Gastroesophageal sphincter (tissue), 4 donors: ENCODE data around the gene DCUN1D4. TPM values are rescaled to one million over a fixed set of nuclear protein-coding genes. Genes with fewer than 3 reads are reported as not detected.
A peak's percentile ranks its signal among the peaks of the same experiment; 100 is the strongest.

Experiments used
- ATAC-seq: fragments of 150-250 bp; one replicate; pipeline ENCODE4 v1.9.1; 2016; ENCODE audit warnings: mild to moderate bottlenecking, moderate library complexity
- H3K27ac ChIP-seq, 4 donors: fragments of 200-600 bp; sonication (generic) in 3 of 4; 1 replicate in 3 of 4; 2 replicates in 1 of 4; pipeline ENCODE4 v1.5.1; 2016 to 2019
- H3K27me3 ChIP-seq: fragments of 200-600 bp; sonication (generic); one replicate; pipeline ENCODE4 v1.5.1; 2019
- H3K36me3 ChIP-seq, 2 donors: fragments of 200-600 bp; sonication (generic); one replicate each; pipeline ENCODE4 v1.5.1; 2019; ENCODE audit warnings: control low read depth in 1 of 2
- H3K4me1 ChIP-seq, 3 donors: fragments of 200-600 bp; sonication (generic); 1 replicate in 2 of 3; 2 replicates in 1 of 3; pipeline ENCODE4 v1.5.1; 2016 to 2019; ENCODE audit warnings: control low read depth in 2 of 3
- H3K4me3 ChIP-seq, 2 donors: fragments of 200-600 bp; sonication (generic); one replicate each; pipeline ENCODE4 v1.5.1; 2019; ENCODE audit warnings: mild to moderate bottlenecking in 1 of 2, moderate library complexity in 1 of 2
- H3K9me3 ChIP-seq, 3 donors: fragments of 200-600 bp; sonication (generic); one replicate each; pipeline ENCODE4 v1.5.1; 2017 to 2019; ENCODE audit warnings: control low read depth in 2 of 3
- EP300 ChIP-seq: sonication (generic); formaldehyde crosslinking; IDR thresholded peaks from one replicate; pipeline ENCODE4 v1.6.1; 2017; ENCODE audit warnings: antibody characterized with exemption, mild to moderate bottlenecking
- POLR2A ChIP-seq, 2 donors: fragments of 450-650 bp; IDR thresholded peaks; one replicate each; pipeline ENCODE4 v1.6.1; 2017; ENCODE audit warnings: antibody characterized with exemption in 2 of 2, mild to moderate bottlenecking in 2 of 2, moderate library complexity in 1 of 2
- POLR2AphosphoS5 ChIP-seq: sonication (generic); formaldehyde crosslinking; IDR thresholded peaks from one replicate; pipeline ENCODE4 v1.6.1; 2017; ENCODE audit warnings: antibody characterized with exemption
- WGBS, 2 donors: methylation state at CpG; one replicate each; pipeline ENCODE4 v1.1.5; 2018; ENCODE audit warnings: low coverage in 1 of 2; 5-methylcytosine and 5-hydroxymethylcytosine counted together
- total RNA-seq, 4 donors: library from RNA; depleted of rRNA; stranded (reverse); fragments of >200 nt; gene quantifications; one replicate each; pipeline ENCODE4 v1.1.0, GENCODE V29; 2016
- TF ChIP-seq, protein P1 (sequence below), 4 experiments: fragments of 200-600 bp in 2 of 4; fragments of 450-650 bp in 2 of 4; sonication (generic) in 1 of 4; IDR thresholded peaks; one replicate each; pipeline ENCODE4 v1.5.1; 2017 to 2019; ENCODE audit warnings: antibody characterized with exemption in 4 of 4, mild to moderate bottlenecking in 2 of 4, moderate library complexity in 2 of 4

The DCUN1D4 gene
- total RNA-seq, 4 donors from 2014 or later, result 48.9 to 81.9 (median 51.0) TPM

DNA sequence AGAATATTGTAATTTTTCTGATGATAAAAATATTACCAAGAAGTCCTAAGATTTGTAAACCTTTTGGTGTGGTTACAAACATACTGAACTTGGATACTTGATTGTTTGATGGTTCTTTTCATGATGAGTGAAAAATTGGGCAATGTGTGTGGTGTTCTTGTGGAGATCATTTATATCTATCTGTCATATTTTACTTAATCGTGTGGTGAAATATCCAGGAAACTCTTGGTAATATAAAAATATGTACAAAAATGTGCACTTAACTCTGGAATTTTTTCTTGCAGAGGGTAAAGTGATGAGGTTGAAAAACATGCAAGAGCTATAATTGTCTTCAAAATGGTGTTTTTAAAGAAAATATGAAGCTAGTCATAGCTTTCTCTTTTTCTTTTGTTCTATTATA, 2.8 kb downstream of the DCUN1D4 start:
- no peaks in the 10 kb centered on the region for H3K27me3 ChIP-seq
- peak overlapping the region in 1 of 4 donors; percentile 44 for H3K27ac ChIP-seq
- peaks cover 4 to 63% (median 6%) of the 10 kb centered on the region in 3 donors for H3K4me1 ChIP-seq
- H3K36me3 ChIP-seq, result no peaks in the 10 kb centered on the region
- H3K4me3 ChIP-seq, result no peak overlapping the region
- WGBS, 2 donors, result 14 to 47% methylated on average over 1 of the region's 1 CpG
- no peak for ATAC-seq
- no peaks in the 10 kb centered on the region for H3K9me3 ChIP-seq
- TF ChIP-seq POLR2AphosphoS5 (no peak), EP300 (no peak), POLR2A (IDR thresholded peaks at IDR 0.05) (no peak)
- TF ChIP-seq, protein P1, sequence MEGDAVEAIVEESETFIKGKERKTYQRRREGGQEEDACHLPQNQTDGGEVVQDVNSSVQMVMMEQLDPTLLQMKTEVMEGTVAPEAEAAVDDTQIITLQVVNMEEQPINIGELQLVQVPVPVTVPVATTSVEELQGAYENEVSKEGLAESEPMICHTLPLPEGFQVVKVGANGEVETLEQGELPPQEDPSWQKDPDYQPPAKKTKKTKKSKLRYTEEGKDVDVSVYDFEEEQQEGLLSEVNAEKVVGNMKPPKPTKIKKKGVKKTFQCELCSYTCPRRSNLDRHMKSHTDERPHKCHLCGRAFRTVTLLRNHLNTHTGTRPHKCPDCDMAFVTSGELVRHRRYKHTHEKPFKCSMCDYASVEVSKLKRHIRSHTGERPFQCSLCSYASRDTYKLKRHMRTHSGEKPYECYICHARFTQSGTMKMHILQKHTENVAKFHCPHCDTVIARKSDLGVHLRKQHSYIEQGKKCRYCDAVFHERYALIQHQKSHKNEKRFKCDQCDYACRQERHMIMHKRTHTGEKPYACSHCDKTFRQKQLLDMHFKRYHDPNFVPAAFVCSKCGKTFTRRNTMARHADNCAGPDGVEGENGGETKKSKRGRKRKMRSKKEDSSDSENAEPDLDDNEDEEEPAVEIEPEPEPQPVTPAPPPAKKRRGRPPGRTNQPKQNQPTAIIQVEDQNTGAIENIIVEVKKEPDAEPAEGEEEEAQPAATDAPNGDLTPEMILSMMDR (IDR thresholded peaks at IDR 0.05), result no peak

DNA sequence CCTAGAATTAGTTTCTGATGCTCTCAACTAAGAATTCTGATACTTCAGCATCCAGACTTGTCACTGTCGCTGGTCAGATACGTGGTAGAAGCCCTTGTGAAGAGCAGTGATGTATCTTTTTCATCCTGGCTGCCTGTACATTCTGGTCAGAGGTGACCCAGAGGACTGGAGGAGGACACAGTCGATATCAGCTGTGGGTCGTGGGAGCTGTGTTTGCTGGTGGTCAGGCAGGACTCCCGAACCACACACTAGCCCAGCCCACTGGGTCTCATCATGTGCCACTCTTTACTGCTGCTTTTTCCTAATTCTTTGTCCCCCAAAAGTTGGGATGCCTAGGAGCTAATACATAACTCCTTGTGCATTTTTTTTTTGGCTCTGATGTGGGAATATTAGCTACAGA, 6.5 kb downstream of the DCUN1D4 start:
- 48 to 68% methylated on average over 2 to 3 of the region's 5 CpGs for WGBS, 2 donors
- H3K4me1 ChIP-seq, result peaks cover 10 to 92% (median 18%) of the 10 kb centered on the region in 3 donors
- no peaks in the 10 kb centered on the region for H3K27me3 ChIP-seq
- ATAC-seq, result no peak
- no peaks in the 10 kb centered on the region for H3K9me3 ChIP-seq
- no peak overlapping the region for H3K4me3 ChIP-seq
- TF ChIP-seq, protein P1 (IDR thresholded peaks at IDR 0.05), result no peak
- TF ChIP-seq POLR2A (IDR thresholded peaks at IDR 0.05) (no peak), POLR2AphosphoS5 (no peak), EP300 (no peak)
- no peaks in the 10 kb centered on the region for H3K36me3 ChIP-seq
- H3K27ac ChIP-seq, result peak overlapping the region in 1 of 4 donors; percentile 35

DNA sequence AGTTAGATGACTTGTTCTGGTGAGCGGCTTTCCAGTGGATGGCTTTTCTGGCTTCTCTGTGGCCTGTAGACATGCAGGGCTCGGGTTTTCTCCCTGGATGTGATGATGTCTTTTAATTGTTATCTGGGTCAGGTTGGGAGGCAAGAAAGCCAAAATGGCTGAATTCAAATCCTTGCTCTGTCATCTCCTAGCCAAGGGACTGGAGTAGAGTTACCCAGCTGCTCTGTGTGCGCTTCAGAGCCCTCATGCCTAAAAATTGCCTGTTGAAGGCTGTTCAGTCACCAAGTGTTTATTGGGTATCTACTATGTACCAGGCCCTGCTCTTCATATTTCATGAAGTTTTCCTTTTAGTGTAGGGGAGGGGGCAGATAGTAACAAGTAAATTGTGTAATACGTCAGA, 7.3 kb downstream of the DCUN1D4 start:
- H3K4me1 ChIP-seq, result peaks cover 10 to 93% (median 18%) of the 10 kb centered on the region in 3 donors
- TF ChIP-seq POLR2A (IDR thresholded peaks at IDR 0.05), result no peak
- H3K27ac ChIP-seq, result peak overlapping the region in 2 of 4 donors; percentile 29 to 52
- no peaks in the 10 kb centered on the region for H3K27me3 ChIP-seq
- ATAC-seq, result no peak
- no peak overlapping the region for H3K4me3 ChIP-seq
- WGBS, 2 donors, result 89 to 100% methylated on average over 1 to 3 of the region's 4 CpGs
- H3K9me3 ChIP-seq, result no peaks in the 10 kb centered on the region
- H3K36me3 ChIP-seq, result no peaks in the 10 kb centered on the region

DNA sequence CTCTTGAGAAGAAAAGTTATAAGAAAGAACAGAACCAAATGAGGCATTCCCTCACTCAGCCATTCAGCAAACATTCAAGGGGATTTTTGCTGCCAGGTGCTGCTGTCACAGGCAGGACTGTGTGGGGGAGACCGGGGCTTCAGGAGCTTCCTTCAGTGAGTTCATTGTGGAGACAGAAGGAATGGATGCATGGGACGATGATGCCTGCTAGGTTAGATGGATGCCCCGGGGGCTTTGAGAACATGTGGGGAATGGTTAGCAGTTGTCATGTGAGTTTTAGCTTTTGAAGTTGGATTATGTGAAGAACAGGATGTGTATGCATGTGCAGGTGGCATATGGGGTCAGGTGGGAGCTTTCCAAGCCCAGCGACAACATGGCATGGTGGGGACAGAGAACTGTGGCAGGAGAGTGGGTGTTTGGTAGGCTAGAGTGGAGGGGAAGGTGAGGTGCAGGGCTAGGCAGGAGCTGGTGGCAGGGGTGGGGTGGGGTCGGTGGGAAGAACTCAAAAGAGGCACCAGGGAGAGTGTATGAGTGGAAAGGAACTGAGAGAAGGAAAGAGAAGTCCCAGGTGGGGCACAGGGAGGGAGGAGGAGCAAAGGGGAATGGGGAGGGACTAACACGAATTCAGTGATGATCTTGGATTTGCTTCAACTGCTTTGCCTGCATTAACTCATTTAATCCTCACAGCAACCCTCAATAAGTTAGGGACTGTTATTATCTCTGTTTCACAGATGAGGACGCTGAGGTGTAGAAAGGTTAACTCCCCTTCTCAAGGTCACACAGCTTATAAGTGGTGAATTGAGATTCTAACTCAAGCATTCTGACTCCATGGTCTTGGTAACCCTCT, 8.4 kb downstream of the DCUN1D4 start:
- ATAC-seq, result no peak
- H3K4me1 ChIP-seq, result peaks cover 10 to 93% (median 18%) of the 10 kb centered on the region in 3 donors
- H3K36me3 ChIP-seq, result no peaks in the 10 kb centered on the region
- H3K27ac ChIP-seq, result peak overlapping the region in 3 of 4 donors; percentile 26 to 47 (median 31)
- H3K27me3 ChIP-seq, result no peaks in the 10 kb centered on the region
- WGBS, 2 donors, result 58 to 63% methylated on average over 4 to 7 of the region's 7 CpGs
- TF ChIP-seq, protein P1 (IDR thresholded peaks at IDR 0.05), result no peak
- TF ChIP-seq EP300 (no peak), POLR2A (IDR thresholded peaks at IDR 0.05) (no peak), POLR2AphosphoS5 (no peak)
- H3K9me3 ChIP-seq, result no peaks in the 10 kb centered on the region
- no peak overlapping the region for H3K4me3 ChIP-seq

DNA sequence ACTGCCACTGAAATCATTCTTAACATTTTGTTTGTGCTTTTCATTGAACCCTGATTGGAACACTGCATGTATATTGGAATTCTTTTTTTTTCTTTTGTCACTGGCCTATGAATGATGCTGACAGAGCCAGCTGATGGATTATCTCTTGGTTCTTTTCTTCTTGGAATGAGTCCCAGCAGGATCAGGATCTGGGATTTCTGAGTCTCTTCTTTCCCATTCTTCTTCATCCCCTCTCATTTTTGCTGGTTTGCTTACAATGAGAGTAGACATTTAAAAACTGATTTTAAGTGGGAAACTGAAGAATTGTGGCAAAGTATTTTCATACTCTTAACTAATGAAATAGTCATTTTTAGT, 9.0 kb downstream of the DCUN1D4 start:
- Histone ChIP-seq H3K4me3 (no peak overlapping the region), H3K9me3 (no peaks in the 10 kb centered on the region), H3K36me3 (no peaks in the 10 kb centered on the region), H3K4me1 (peaks cover 10 to 93% (median 18%) of the 10 kb centered on the region in 3 donors), H3K27me3 (no peaks in the 10 kb centered on the region), H3K27ac (peak overlapping the region in 3 of 4 donors; percentile 26 to 47 (median 31))
- no peak for ATAC-seq
- TF ChIP-seq, protein P1 (IDR thresholded peaks at IDR 0.05), result no peak
- TF ChIP-seq POLR2A (IDR thresholded peaks at IDR 0.05) (no peak), EP300 (no peak), POLR2AphosphoS5 (no peak)
